H1 (cell line): ENCODE data around the gene NOL9. TPM values are rescaled to one million over a fixed set of nuclear protein-coding genes. Genes with fewer than 3 reads are reported as not detected.

Experiments
- CTCF ChIA-PET: fragments of 300-600 bp; sonication (Branson Sonifier 250); formaldehyde crosslinking; loops from one replicate; lab custom pipeline; 2021; ENCODE audit not compliant: partially characterized antibody; lab: Charles Lee
- POLR2A ChIA-PET: fragments of 300-600 bp; sonication (Branson Sonifier 250); formaldehyde crosslinking; loops from one replicate; lab custom pipeline; 2021; ENCODE audit warnings: inconsistent platforms; ENCODE audit not compliant: partially characterized antibody; lab: Charles Lee
- DNase-seq, 2 experiments: peaks; one replicate each; pipeline versions ENCODE4 v3.0.0 to v3.0.0-alpha.2; 2010 to 2022; ENCODE audit warnings: low spot score in 2 of 2, low read depth in 1 of 2, mixed read lengths in 1 of 2
- FAIRE-seq: peaks from 2 replicates; lab custom pipeline; 2011; peaks lifted over from hg19 to GRCh38; lab: Jason Lieb, UNC
- H2AFZ ChIP-seq: 2 replicates; pipeline ENCODE4 v1.8.1; 2012; ENCODE audit warnings: low read length, inconsistent platforms
- H2AK5ac ChIP-seq: 2 replicates; pipeline ENCODE4 v1.6.1; 2013; ENCODE audit warnings: low read depth, low read length
- H2BK120ac ChIP-seq: replicated peaks from 2 replicates; pipeline ENCODE3; 2013; ENCODE audit warnings: low read depth, low read length, inconsistent platforms
- H2BK12ac ChIP-seq: 2 replicates; pipeline ENCODE4 v1.6.1; 2013; ENCODE audit warnings: low read depth, low read length
- H2BK15ac ChIP-seq: 2 replicates; pipeline ENCODE4 v1.6.1; 2013; ENCODE audit warnings: low read length
- H2BK20ac ChIP-seq: 2 replicates; pipeline ENCODE4 v1.6.1; 2013; ENCODE audit warnings: low read length
- H2BK5ac ChIP-seq: 2 replicates; pipeline ENCODE4 v1.6.1; 2013; ENCODE audit warnings: low read depth, low read length
- H3K14ac ChIP-seq: 2 replicates; pipeline ENCODE4 v1.6.1; 2013; ENCODE audit warnings: inconsistent platforms; ENCODE audit not compliant: insufficient read length
- H3K18ac ChIP-seq: 2 replicates; pipeline ENCODE4 v1.6.1; 2013; ENCODE audit warnings: low read length; ENCODE audit errors: extremely low read depth
- H3K23ac ChIP-seq: 2 replicates; pipeline ENCODE4 v1.6.1; 2013; ENCODE audit warnings: inconsistent platforms; ENCODE audit not compliant: insufficient read length
- H3K23me2 ChIP-seq: 2 replicates; pipeline ENCODE4 v1.6.1; 2013; ENCODE audit warnings: low read depth, low read length
- H3K27ac ChIP-seq: 2 replicates; pipeline ENCODE4 v1.6.1; 2011; ENCODE audit warnings: low read depth, low read length, inconsistent platforms
- H3K27me3 ChIP-seq, 4 experiments: replicated peaks in 1 of 4; 1 replicate in 1 of 4; 2 replicates in 3 of 4; pipeline versions ENCODE4 v1.6.1 to v1.8.1; 2011 to 2013; ENCODE audit warnings: low read length in 3 of 4, mild to moderate bottlenecking in 3 of 4, inconsistent platforms in 2 of 4, mixed read lengths in 2 of 4, moderate library complexity in 1 of 4; ENCODE audit not compliant: control insufficient read depth in 3 of 4, insufficient read depth in 3 of 4; ENCODE audit errors: extremely low read depth in 1 of 4
- H3K36me3 ChIP-seq, 4 experiments: 2 replicates each; pipeline versions ENCODE4 v1.6.1 to v1.8.1; 2011 to 2013; ENCODE audit warnings: mild to moderate bottlenecking in 4 of 4, low read length in 3 of 4, moderate library complexity in 2 of 4, control low read depth in 1 of 4, inconsistent platforms in 1 of 4; ENCODE audit not compliant: insufficient read depth in 4 of 4, control insufficient read depth in 2 of 4
- H3K4ac ChIP-seq: replicated peaks from 2 replicates; pipeline ENCODE3; 2013; ENCODE audit warnings: low read length, low read depth, mixed read lengths, inconsistent platforms; ENCODE audit not compliant: insufficient read length
- H3K4me1 ChIP-seq, 4 experiments: replicated peaks in 1 of 4; 1 replicate in 1 of 4; 2 replicates in 3 of 4; pipeline versions ENCODE4 v1.6.1 to v1.8.1; 2011 to 2013; ENCODE audit warnings: low read length in 3 of 4, inconsistent platforms in 2 of 4, mixed read lengths in 1 of 4; ENCODE audit not compliant: insufficient read depth in 4 of 4, control insufficient read depth in 3 of 4
- H3K4me2 ChIP-seq, 2 experiments: 2 replicates each; pipeline versions ENCODE4 v1.6.1 to v1.8.1; 2011 to 2013; ENCODE audit warnings: low read depth in 2 of 2, low read length in 2 of 2, control low read depth in 1 of 2, inconsistent platforms in 1 of 2, mild to moderate bottlenecking in 1 of 2; ENCODE audit not compliant: insufficient read depth in 1 of 2
- H3K4me3 ChIP-seq, 4 experiments: fragments of 200-600, 300-600 bp in 1 of 4; sonication (generic), shearing (Covaris generic), sonication (Bioruptor Twin) in 1 of 4; 2 replicates each; pipeline versions ENCODE4 v1.5.1 to v1.8.1; 2011 to 2016; ENCODE audit warnings: low read length in 4 of 4, low read depth in 3 of 4, control low read depth in 2 of 4, inconsistent platforms in 2 of 4, mild to moderate bottlenecking in 2 of 4, mixed read lengths in 1 of 4, moderate library complexity in 1 of 4; ENCODE audit not compliant: insufficient read depth in 2 of 4; ENCODE audit errors: extremely low read depth in 1 of 4
- H3K56ac ChIP-seq: replicated peaks from 2 replicates; pipeline ENCODE3; 2013; ENCODE audit warnings: low read depth, mild to moderate bottlenecking, mixed read lengths, low read length, inconsistent platforms; ENCODE audit not compliant: insufficient read length
- H3K79me1 ChIP-seq: 2 replicates; pipeline ENCODE4 v1.6.1; 2013; ENCODE audit warnings: low read depth, low read length, control low read depth
- H3K79me2 ChIP-seq, 2 experiments: 2 replicates each; pipeline versions ENCODE4 v1.6.1 to v1.8.1; 2012 to 2013; ENCODE audit warnings: low read length in 2 of 2, mild to moderate bottlenecking in 2 of 2, inconsistent platforms in 1 of 2; ENCODE audit not compliant: insufficient read depth in 2 of 2, control insufficient read depth in 1 of 2
- H3K9ac ChIP-seq, 4 experiments: replicated peaks in 1 of 4; 1 replicate in 1 of 4; 2 replicates in 3 of 4; pipeline versions ENCODE4 v1.6.1 to v1.8.1; 2011 to 2013; ENCODE audit warnings: low read depth in 3 of 4, low read length in 3 of 4, control low read depth in 2 of 4, mild to moderate bottlenecking in 2 of 4, moderate library complexity in 2 of 4, inconsistent platforms in 1 of 4; ENCODE audit errors: extremely low read depth in 1 of 4
- H3K9me3 ChIP-seq, 2 experiments: 2 replicates each; pipeline versions ENCODE4 v1.6.1 to v1.8.1; 2012 to 2013; ENCODE audit warnings: mild to moderate bottlenecking in 2 of 2, moderate library complexity in 2 of 2, control low read depth in 1 of 2, inconsistent platforms in 1 of 2, low read depth in 1 of 2, low read length in 1 of 2, mixed read lengths in 1 of 2; ENCODE audit not compliant: insufficient read depth in 2 of 2
- H4K20me1 ChIP-seq, 2 experiments: replicated peaks in 1 of 2; 2 replicates each; pipeline versions ENCODE3 to v1.8.1; 2011 to 2013; ENCODE audit warnings: inconsistent platforms in 2 of 2, low read length in 2 of 2, mild to moderate bottlenecking in 1 of 2; ENCODE audit not compliant: insufficient read depth in 2 of 2, control insufficient read depth in 1 of 2
- H4K5ac ChIP-seq: 2 replicates; pipeline ENCODE4 v1.6.1; 2013; ENCODE audit warnings: low read length, low read depth, mixed read lengths, inconsistent platforms; ENCODE audit not compliant: insufficient read length
- H4K8ac ChIP-seq: 2 replicates; pipeline ENCODE4 v1.8.0; 2013; ENCODE audit warnings: mild to moderate bottlenecking, moderate library complexity, low read length, inconsistent platforms; ENCODE audit not compliant: insufficient read depth; ENCODE audit errors: extremely low read depth
- H4K91ac ChIP-seq: replicated peaks from 2 replicates; pipeline ENCODE3; 2013; ENCODE audit warnings: low read length, mixed read lengths, inconsistent platforms; ENCODE audit not compliant: insufficient read length
- BACH1 ChIP-seq: IDR thresholded peaks from 2 replicates; pipeline ENCODE4 v1.6.1; 2012; ENCODE audit warnings: low read length, improper control_type of control experiment
- GABPA ChIP-seq: IDR thresholded peaks from 2 replicates; pipeline ENCODE4 v1.6.1; 2011; ENCODE audit warnings: mild to moderate bottlenecking, low read length, moderate library complexity, borderline replicate concordance; ENCODE audit not compliant: insufficient read depth
- GTF2F1 ChIP-seq: IDR thresholded peaks from 2 replicates; pipeline ENCODE4 v1.6.1; 2012; ENCODE audit warnings: low read depth, low read length, improper control_type of control experiment, borderline replicate concordance
- NANOG ChIP-seq: IDR thresholded peaks from 2 replicates; pipeline ENCODE4 v1.6.1; 2011; ENCODE audit warnings: low read length, low read depth, mild to moderate bottlenecking, inconsistent platforms; ENCODE audit not compliant: insufficient read depth, poor library complexity, severe bottlenecking
- RFX5 ChIP-seq: IDR thresholded peaks from 2 replicates; pipeline ENCODE4 v1.6.1; 2011; ENCODE audit warnings: low read depth, low read length, improper control_type of control experiment, borderline replicate concordance
- RXRA ChIP-seq: IDR thresholded peaks from 2 replicates; pipeline ENCODE4 v1.6.1; 2011; ENCODE audit warnings: low read depth, mild to moderate bottlenecking, low read length, moderate library complexity; ENCODE audit not compliant: insufficient read depth
- SP4 ChIP-seq: IDR thresholded peaks from 2 replicates; pipeline ENCODE4 v1.6.1; 2012; ENCODE audit warnings: low read length, inconsistent platforms
- YY1 ChIP-seq: IDR thresholded peaks from 2 replicates; pipeline ENCODE4 v1.6.1; 2011; ENCODE audit warnings: low read depth, mild to moderate bottlenecking, low read length
- WGBS, 2 experiments: shearing (Covaris generic) in 1 of 2; methylation state at CpG; one replicate each; pipeline versions ENCODE4 v1.1.6 to v1.1.7; 2013 to 2015; ENCODE audit warnings: low lambda C conversion rate in 2 of 2, mixed read lengths in 2 of 2, inconsistent platforms in 1 of 2, low coverage in 1 of 2, missing lambda C conversion rate in 1 of 2; ENCODE audit not compliant: insufficient replicate concordance in 2 of 2, insufficient coverage in 1 of 2, insufficient read length in 1 of 2; ENCODE audit errors: extremely low coverage in 1 of 2, missing lambda C conversion rate in 1 of 2; 5-methylcytosine and 5-hydroxymethylcytosine counted together
- polyA plus RNA-seq, 7 experiments: library from polyadenylated mRNA; depleted of rRNA in 3 of 7; stranded (reverse) in 5 of 7; unstranded in 2 of 7; fragments of >200 nt in 5 of 7; fragments of 200-250 nt in 2 of 7; gene quantifications; 1 replicate in 5 of 7; 2 replicates in 1 of 7; 4 replicates in 1 of 7; pipeline versions ENCODE4 v1.2.1 to v1.2.3, GENCODE V29; 2011 to 2013; ENCODE audit warnings: missing spikeins in 2 of 7, mixed read lengths in 2 of 7
- total RNA-seq: library from RNA; stranded (reverse); fragmentation: NEBNext Ultra II Directional; extraction: Animal tissue kit (Norgen Biotek cat#: 25700); gene quantifications from 2 replicates; pipeline ENCODE4 v1.2.1, GENCODE V29; 2021

The NOL9 gene
- total and polyA plus RNA-seq, 2 of the 8 experiments (the other 6 are each of a cell fraction or from before 2014, with no cell fraction given), result 17.1 to 38.1 TPM

GRCh38 chr1:6508154-6508815 is 46.0 kb downstream of the NOL9 start:
- Histone ChIP-seq H3K79me1 (no peaks in the 10 kb centered on the region; the same call in 1 of the 2 replicates), H4K5ac (no peak overlapping the region), H3K4me3 (no peak overlapping the region), H2BK20ac (no peak overlapping the region), H3K27ac (no peak overlapping the region), H3K9me3 (no peaks in the 10 kb centered on the region), H3K4ac (no peak overlapping the region), H2BK120ac (no peak overlapping the region), H2AFZ (no peak overlapping the region), H3K23me2 (no peaks in the 10 kb centered on the region), H2BK12ac (peak overlapping the region; percentile 1; the same call in 1 of the 2 replicates), H3K79me2 (no peaks in the 10 kb centered on the region), H3K4me2 (no peak overlapping the region), H3K4me1 (no peaks in the 10 kb centered on the region; a peak in 3 of 7 replicates), H3K18ac (no peak overlapping the region), H3K27me3 (no peaks in the 10 kb centered on the region), H4K8ac (peak overlapping the region; percentile 74; the same call in 1 of the 2 replicates), H3K56ac (no peak overlapping the region), H2BK15ac (no peak overlapping the region), H3K36me3 (no peaks in the 10 kb centered on the region), H4K91ac (no peak overlapping the region), H3K23ac (no peak overlapping the region), H2AK5ac (no peak overlapping the region), H2BK5ac (no peak overlapping the region), H4K20me1 (no peaks in the 10 kb centered on the region), H3K9ac (no peak overlapping the region)
- WGBS, 2 experiments, result 85% methylated on average over 16 of the region's 18 CpGs; no CpG with 5 or more reads in 1 of the 2 experiments
- ChIA-PET CTCF (interaction anchor here (0.6 to 7.8 kb wide), 7 partner anchors 9 to 125 kb away, joined by 3 to 60 read pairs (median 3); partner anchors contain the start of gene PLEKHG5), POLR2A (interaction anchor here (0.9 to 2.8 kb wide), 3 partner anchors 10 to 36 kb away, joined by 3 to 9 read pairs (median 3); no protein-coding TSS in a partner anchor)
- DNase-seq (no peak), FAIRE-seq (no peak)
- TF ChIP-seq NANOG (no peak), RFX5 (no peak), GABPA (no peak), GTF2F1 (no peak), YY1 (no peak), BACH1 (no peak), RXRA (no peak), SP4 (no peak)
- TF ChIP-seq, all 59 proteins: peak for 0
- H3K14ac ChIP-seq, result no peak overlapping the region
